ENCODE data around the gene RAMP3. TPM values are rescaled to one million over a fixed set of nuclear protein-coding genes. Genes with fewer than 3 reads are reported as not detected.

Gene RAMP3
- polyA plus RNA-seq, 2 of the 4 experiments (the other 2 are of a cell fraction) = not detected

GRCh38 chr7:45176886-45177731, 19.5 kb downstream of the RAMP3 start:
- Histone ChIP-seq H3K27ac (no peak overlapping the region), H3K4me2 (no peak overlapping the region), H3K4me1 (no peaks in the 10 kb centered on the region), H3K4me3 (no peak overlapping the region), H3K9me3 (no peaks in the 10 kb centered on the region)
- no peak for DNase-seq (ENCODE audit: low read depth in 1 of 2, low spot score in 1 of 2)
- 0 out of 6 replicates have a peak, but pooled peaks of 1 of the 2 experiments have one; percentile 12 for ATAC-seq
- ChIA-PET POLR2A (no interaction called here), CTCF (no interaction called here)
- 46% methylated on average over 16 of the region's 19 CpGs for WGBS (ENCODE audit: missing lambda C conversion rate)
- no peak for FAIRE-seq
- TF ChIP-seq EP300 (IDR thresholded peaks at IDR 0.05) = no peak
- no peak for TF ChIP-seq HOXB5 (CRISPR knock-in tag; IDR thresholded peaks at IDR 0.05)
- no peak for TF ChIP-seq HOXB13 (CRISPR knock-in tag; IDR thresholded peaks at IDR 0.05; ENCODE audit: low read depth)
- TF ChIP-seq ESRRA (IDR thresholded peaks at IDR 0.05; ENCODE audit: borderline replicate concordance, low read length) = no peak
- no peak for TF ChIP-seq EHMT2 (IDR thresholded peaks at IDR 0.05; ENCODE audit: low read depth)
- no peak for TF ChIP-seq FOXS1 (CRISPR knock-in tag; IDR thresholded peaks at IDR 0.05)
- no peak for TF ChIP-seq RFX5 (IDR thresholded peaks at IDR 0.05)
- no peak for TF ChIP-seq EHF (CRISPR knock-in tag; IDR thresholded peaks at IDR 0.05)
- TF ChIP-seq KDM5A (IDR thresholded peaks at IDR 0.05) = no peak
- TF ChIP-seq SREBF2 (IDR thresholded peaks at IDR 0.05) = no peak
- TF ChIP-seq CTCF (IDR thresholded peaks at IDR 0.05) = no peak
- TF ChIP-seq ATOH8 (CRISPR knock-in tag; IDR thresholded peaks at IDR 0.05; ENCODE audit: low read depth) = no peak
- TF ChIP-seq TP53 (CRISPR knock-in tag; IDR thresholded peaks at IDR 0.05) = no peak
- no peak for TF ChIP-seq HEYL (CRISPR knock-in tag; IDR thresholded peaks at IDR 0.05)
- TF ChIP-seq NR3C1 (IDR thresholded peaks at IDR 0.05) = no peak
- no peak for TF ChIP-seq NPAS2 (CRISPR knock-in tag; IDR thresholded peaks at IDR 0.05; ENCODE audit: borderline replicate concordance)

- no peak overlapping the region for H3K4me2 ChIP-seq
- DNase-seq (ENCODE audit: low read depth in 1 of 2, low spot score in 1 of 2) = no peak
- no peak; a peak in 1 of 6 replicates for ATAC-seq
- H3K4me3 ChIP-seq = no peak overlapping the region
- H3K4me1 ChIP-seq = no peaks in the 10 kb centered on the region
- ChIA-PET CTCF (no interaction called here), POLR2A (no interaction called here)
- H3K27ac ChIP-seq = no peak overlapping the region
- no peak for FAIRE-seq
- H3K9me3 ChIP-seq = no peaks in the 10 kb centered on the region
- 40% methylated on average over 1 of the region's 3 CpGs for WGBS (ENCODE audit: missing lambda C conversion rate)
- TF ChIP-seq CTCF (IDR thresholded peaks at IDR 0.05) (no peak), HOXB13 (CRISPR knock-in tag; IDR thresholded peaks at IDR 0.05; ENCODE audit: low read depth) (no peak), JUNB (IDR thresholded peaks at IDR 0.05) (no peak), CEBPB (IDR thresholded peaks at IDR 0.05) (no peak), RCOR1 (IDR thresholded peaks at IDR 0.05; ENCODE audit: low read depth, low read length) (no peak), FOXS1 (CRISPR knock-in tag; IDR thresholded peaks at IDR 0.05) (no peak), MAZ (IDR thresholded peaks at IDR 0.05; ENCODE audit: borderline replicate concordance, low read depth, low read length) (no peak), KDM1A (IDR thresholded peaks at IDR 0.05; ENCODE audit: low read depth) (no peak), CBX2 (IDR thresholded peaks at IDR 0.05; ENCODE audit: borderline replicate concordance, low read depth) (no peak), POLR2A (IDR thresholded peaks at IDR 0.05; ENCODE audit: low read length) (no peak), ESRRA (IDR thresholded peaks at IDR 0.05; ENCODE audit: borderline replicate concordance, low read length) (no peak), GATA3 (IDR thresholded peaks at IDR 0.05; ENCODE audit: borderline replicate concordance) (no peak), REST (IDR thresholded peaks at IDR 0.05) (no peak), RAD21 (conservative IDR thresholded peaks at IDR 0.05 in 1 of 2, IDR thresholded peaks at IDR 0.05 in 1 of 2) (no peak), PBX3 (IDR thresholded peaks at IDR 0.05) (no peak), CBX8 (IDR thresholded peaks at IDR 0.05) (no peak)
Observed at GRCh38 chr7:45177801-45178200, 20.2 kb downstream of the RAMP3 start.

Measured in A549 (cell line).